Measurements from ENCODE around the gene GIPC2. TPM values are rescaled to one million over a fixed set of nuclear protein-coding genes. Genes with fewer than 3 reads are reported as not detected.

Gene GIPC2
- total RNA-seq, 1 experiment from 2014 or later, result 0.07 TPM

DNA sequence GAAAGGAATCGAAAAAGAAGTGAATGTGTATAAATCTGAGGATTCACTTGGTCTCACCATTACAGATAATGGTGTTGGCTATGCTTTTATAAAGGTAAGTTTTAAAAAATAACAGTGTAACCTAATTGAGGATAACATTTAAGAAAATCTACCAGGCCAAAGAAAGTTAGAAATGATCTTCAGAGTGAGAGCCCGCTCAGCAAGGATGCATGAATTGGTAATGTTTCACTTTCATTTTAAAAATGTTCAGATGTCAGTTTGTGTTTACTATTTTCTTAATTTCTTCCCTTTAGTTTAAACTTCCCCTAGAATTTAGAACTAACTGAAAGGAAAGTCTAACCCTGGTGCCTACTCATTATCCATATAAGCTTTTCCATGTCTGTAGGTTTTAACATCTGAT lies 35.0 kb downstream of the GIPC2 start:
- no peaks in the 10 kb centered on the region for H4K20me1 ChIP-seq (ENCODE audit: insufficient read depth)
- no peaks in the 10 kb centered on the region for H3K9me3 ChIP-seq (ENCODE audit: control insufficient read depth in 1 of 2, insufficient read depth in 1 of 2, low read depth in 1 of 2, low read length in 2 of 2)
- intact Hi-C loops (cut with micrococcal nuclease), result no loop called here
- H2AFZ ChIP-seq (ENCODE audit: low read depth, low read length, poor library complexity, severe bottlenecking), result no peak overlapping the region
- H3K4me1 ChIP-seq (ENCODE audit: control insufficient read depth in 1 of 2, insufficient read depth in 2 of 2, low read length in 2 of 2), result peaks cover 0 to 12% of the 10 kb centered on the region in 2 experiments; a peak in 2 of 4 replicates
- no peak overlapping the region for H3K4me3 ChIP-seq (replicated peaks in 1 of 2; ENCODE audit: low read depth in 1 of 2, low read length in 2 of 2)
- H3K36me3 ChIP-seq (ENCODE audit: control insufficient read depth in 1 of 2, insufficient read depth in 2 of 2, low read length in 2 of 2), result no peaks in the 10 kb centered on the region
- BruUV-seq (replicated peaks), result no TSS peak
- POLR2A ChIA-PET, result interaction anchor here (2.4 kb wide), 1 partner anchor 77 kb away, joined by 6 read pairs; the partner anchor contains the start of gene DNAJB4
- H3K27me3 ChIP-seq (ENCODE audit: insufficient read depth, low read length), result no peaks in the 10 kb centered on the region
- DNase-seq (ENCODE audit: low read depth, low spot score) (no peak), ATAC-seq (no peak)
- H3K9me2 ChIP-seq (ENCODE audit: insufficient read depth), result no peaks in the 10 kb centered on the region
- H3K4me2 ChIP-seq (ENCODE audit: low read length), result no peak overlapping the region
- RAD21 ChIA-PET (ENCODE audit: low non-redundant PET in 1 of 2, low total read pairs in 2 of 2, uncharacterized antibody in 2 of 2, unreplicated experiment in 2 of 2), result no interaction called here
- H3K79me2 ChIP-seq (ENCODE audit: insufficient read depth, low read length), result no peaks in the 10 kb centered on the region
- H3K9ac ChIP-seq (ENCODE audit: low read length), result no peak overlapping the region
- TF ChIP-seq, protein P1, sequence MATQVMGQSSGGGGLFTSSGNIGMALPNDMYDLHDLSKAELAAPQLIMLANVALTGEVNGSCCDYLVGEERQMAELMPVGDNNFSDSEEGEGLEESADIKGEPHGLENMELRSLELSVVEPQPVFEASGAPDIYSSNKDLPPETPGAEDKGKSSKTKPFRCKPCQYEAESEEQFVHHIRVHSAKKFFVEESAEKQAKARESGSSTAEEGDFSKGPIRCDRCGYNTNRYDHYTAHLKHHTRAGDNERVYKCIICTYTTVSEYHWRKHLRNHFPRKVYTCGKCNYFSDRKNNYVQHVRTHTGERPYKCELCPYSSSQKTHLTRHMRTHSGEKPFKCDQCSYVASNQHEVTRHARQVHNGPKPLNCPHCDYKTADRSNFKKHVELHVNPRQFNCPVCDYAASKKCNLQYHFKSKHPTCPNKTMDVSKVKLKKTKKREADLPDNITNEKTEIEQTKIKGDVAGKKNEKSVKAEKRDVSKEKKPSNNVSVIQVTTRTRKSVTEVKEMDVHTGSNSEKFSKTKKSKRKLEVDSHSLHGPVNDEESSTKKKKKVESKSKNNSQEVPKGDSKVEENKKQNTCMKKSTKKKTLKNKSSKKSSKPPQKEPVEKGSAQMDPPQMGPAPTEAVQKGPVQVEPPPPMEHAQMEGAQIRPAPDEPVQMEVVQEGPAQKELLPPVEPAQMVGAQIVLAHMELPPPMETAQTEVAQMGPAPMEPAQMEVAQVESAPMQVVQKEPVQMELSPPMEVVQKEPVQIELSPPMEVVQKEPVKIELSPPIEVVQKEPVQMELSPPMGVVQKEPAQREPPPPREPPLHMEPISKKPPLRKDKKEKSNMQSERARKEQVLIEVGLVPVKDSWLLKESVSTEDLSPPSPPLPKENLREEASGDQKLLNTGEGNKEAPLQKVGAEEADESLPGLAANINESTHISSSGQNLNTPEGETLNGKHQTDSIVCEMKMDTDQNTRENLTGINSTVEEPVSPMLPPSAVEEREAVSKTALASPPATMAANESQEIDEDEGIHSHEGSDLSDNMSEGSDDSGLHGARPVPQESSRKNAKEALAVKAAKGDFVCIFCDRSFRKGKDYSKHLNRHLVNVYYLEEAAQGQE (IDR thresholded peaks at IDR 0.05; ENCODE audit: low read depth), result no peak
- TF ChIP-seq SIN3A (IDR thresholded peaks at IDR 0.05; ENCODE audit: low read depth), result no peak
- no peak for TF ChIP-seq TCF7L2 (IDR thresholded peaks at IDR 0.05; ENCODE audit: borderline replicate concordance, extremely low read depth, insufficient read depth, insufficient read length)
- TF ChIP-seq SRF (IDR thresholded peaks at IDR 0.05; ENCODE audit: low read depth), result no peak
- TF ChIP-seq SP1 (IDR thresholded peaks at IDR 0.05; ENCODE audit: low read depth), result no peak
- no peak for TF ChIP-seq POLR2AphosphoS5 (IDR thresholded peaks at IDR 0.05; ENCODE audit: low read depth, low read length)
- TF ChIP-seq CBX3 (IDR thresholded peaks at IDR 0.05; ENCODE audit: low read depth), result no peak
- TF ChIP-seq CEBPB (IDR thresholded peaks at IDR 0.05; ENCODE audit: low read depth), result no peak
- no peak for TF ChIP-seq EZH2 (IDR thresholded peaks at IDR 0.05)
- TF ChIP-seq FOSL1 (IDR thresholded peaks at IDR 0.05; ENCODE audit: low read depth), result no peak
- no peak overlapping the region for H3K27ac ChIP-seq (ENCODE audit: low read depth, low read length)
- CTCF ChIA-PET, result no interaction called here

All from HCT116 (cell line).